ENCODE measurements around the gene SLC7A6.

DNA sequence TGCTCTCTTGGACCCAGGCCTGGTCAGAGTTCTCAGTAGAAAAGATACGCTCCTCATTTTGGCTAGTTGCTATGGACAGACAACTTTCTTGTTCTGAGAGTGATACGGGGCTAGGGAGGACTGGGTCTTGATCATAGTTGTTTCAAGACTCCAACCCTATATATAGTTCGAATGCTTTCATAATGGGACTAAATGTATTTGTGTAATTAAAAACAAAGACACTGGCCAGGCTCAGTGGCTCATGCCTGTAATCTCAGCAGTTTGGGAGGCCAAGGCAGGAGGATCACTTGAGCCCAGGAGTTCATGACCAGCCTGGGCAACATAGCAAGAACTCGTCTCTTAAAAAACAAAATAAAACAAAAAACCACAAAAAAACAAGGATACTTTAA, 17.7 kb downstream of the SLC7A6 start:
- TF ChIP-seq, protein P1, sequence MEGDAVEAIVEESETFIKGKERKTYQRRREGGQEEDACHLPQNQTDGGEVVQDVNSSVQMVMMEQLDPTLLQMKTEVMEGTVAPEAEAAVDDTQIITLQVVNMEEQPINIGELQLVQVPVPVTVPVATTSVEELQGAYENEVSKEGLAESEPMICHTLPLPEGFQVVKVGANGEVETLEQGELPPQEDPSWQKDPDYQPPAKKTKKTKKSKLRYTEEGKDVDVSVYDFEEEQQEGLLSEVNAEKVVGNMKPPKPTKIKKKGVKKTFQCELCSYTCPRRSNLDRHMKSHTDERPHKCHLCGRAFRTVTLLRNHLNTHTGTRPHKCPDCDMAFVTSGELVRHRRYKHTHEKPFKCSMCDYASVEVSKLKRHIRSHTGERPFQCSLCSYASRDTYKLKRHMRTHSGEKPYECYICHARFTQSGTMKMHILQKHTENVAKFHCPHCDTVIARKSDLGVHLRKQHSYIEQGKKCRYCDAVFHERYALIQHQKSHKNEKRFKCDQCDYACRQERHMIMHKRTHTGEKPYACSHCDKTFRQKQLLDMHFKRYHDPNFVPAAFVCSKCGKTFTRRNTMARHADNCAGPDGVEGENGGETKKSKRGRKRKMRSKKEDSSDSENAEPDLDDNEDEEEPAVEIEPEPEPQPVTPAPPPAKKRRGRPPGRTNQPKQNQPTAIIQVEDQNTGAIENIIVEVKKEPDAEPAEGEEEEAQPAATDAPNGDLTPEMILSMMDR (IDR thresholded peaks at IDR 0.05) = no peak
- TF ChIP-seq POLR2A (IDR thresholded peaks at IDR 0.05) = no peak

Measured in uterus (tissue), 2 donors.